C4-2B (cell line): Measurements from ENCODE around the gene NANP.
"Not testable (repeated sequence)": the region's sequence is repeated elsewhere in the genome, so short reads cannot be mapped to it uniquely, and the experiment has no call there.

ENCODE experiments used
- H3K27ac ChIP-seq: fragments of 450-650 bp; 2 replicates; pipeline ENCODE4 v1.5.1; 2017
- CTCF ChIP-seq: fragments of 450-650 bp; conservative IDR thresholded peaks from 2 replicates; pipeline ENCODE4 v1.5.1; 2017; ENCODE audit warnings: mild to moderate bottlenecking
- ZFX ChIP-seq: fragments of 450-650 bp; IDR thresholded peaks from 2 replicates; pipeline ENCODE4 v1.6.1; 2017

The NANP gene

GRCh38 chr20:25623736-25624499 is at the start of gene NANP:
NANP (minus strand) TSS chr20:25624014; CDS start chr20:25623948, 66 bp downstream.
- peak within 1 kb of the TSS; percentile 100 for H3K27ac ChIP-seq
- no peak; the same call in 1 of the 2 replicates for TF ChIP-seq CTCF
- peak; percentile 94 for TF ChIP-seq ZFX

GRCh38 chr20:25672659-25673235 is 48.9 kb upstream of the NANP start:
- H3K27ac ChIP-seq, result no peak overlapping the region
- TF ChIP-seq CTCF, result no peak
- no peak for TF ChIP-seq ZFX

GRCh38 chr20:25669826-25670422 is 46.1 kb upstream of the NANP start:
- no peak overlapping the region for H3K27ac ChIP-seq
- TF ChIP-seq ZFX (no peak), CTCF (no peak)

GRCh38 chr20:25668446-25668845 is 44.6 kb upstream of the NANP start:
- TF ChIP-seq CTCF (no peak), ZFX (no peak)
- no peak overlapping the region for H3K27ac ChIP-seq

- H3K27ac ChIP-seq, result no peak overlapping the region
- TF ChIP-seq CTCF (no peak), ZFX (no peak)
These were observed 36.2 kb upstream of the NANP start for GRCh38 chr20:25659999-25660398.

GRCh38 chr20:25654487-25654886 is 30.7 kb upstream of the NANP start:
- TF ChIP-seq ZFX, result no peak
- no peak for TF ChIP-seq CTCF
- no peak overlapping the region for H3K27ac ChIP-seq

GRCh38 chr20:25652866-25653265 is 29.1 kb upstream of the NANP start:
- H3K27ac ChIP-seq, result not testable (repeated sequence)
